G401.6 (cell line): ENCODE measurements around the gene PKDCC.

Experiments
- FAIRE-seq: peaks from 2 replicates; lab custom pipeline; 2012; peaks lifted over from hg19 to GRCh38; lab: Jason Lieb, UNC

PKDCC gene

GRCh38 chr2:42047488-42048298 is at the start of gene PKDCC:
Gene PKDCC, plus strand, starts transcription at chr2:42048021. Its CDS starts 179 bp downstream, at chr2:42048200.
- FAIRE-seq = no peak

GRCh38 chr2:41998186-41999127 is 49.4 kb upstream of the PKDCC start:
- FAIRE-seq = no peak

GRCh38 chr2:41999128-41999480 is 48.7 kb upstream of the PKDCC start:
- no peak for FAIRE-seq

- no peak for FAIRE-seq
These were observed 48.1 kb upstream of the PKDCC start for GRCh38 chr2:41999592-42000281.

- no peak for FAIRE-seq
These were observed 46.1 kb upstream of the PKDCC start for GRCh38 chr2:42001711-42002201.

- FAIRE-seq = no peak
These were observed 40.3 kb upstream of the PKDCC start for GRCh38 chr2:42007551-42007950.

- no peak for FAIRE-seq
These were observed 39.4 kb upstream of the PKDCC start for GRCh38 chr2:42008241-42008921.

GRCh38 chr2:42009657-42010580 is 37.9 kb upstream of the PKDCC start:
- FAIRE-seq = no peak

- no peak for FAIRE-seq
These were observed 37.0 kb upstream of the PKDCC start for GRCh38 chr2:42010743-42011298.

- no peak for FAIRE-seq
These were observed 35.7 kb upstream of the PKDCC start for GRCh38 chr2:42012137-42012536.

GRCh38 chr2:42012651-42013050 is 35.2 kb upstream of the PKDCC start:
- FAIRE-seq = no peak

- no peak for FAIRE-seq
These were observed 34.4 kb upstream of the PKDCC start for GRCh38 chr2:42013409-42013808.

- no peak for FAIRE-seq
These were observed 26.4 kb upstream of the PKDCC start for GRCh38 chr2:42021464-42021863.

- no peak for FAIRE-seq
These were observed 22.7 kb upstream of the PKDCC start for GRCh38 chr2:42025151-42025582.

GRCh38 chr2:42026272-42026671 is 21.5 kb upstream of the PKDCC start:
- no peak for FAIRE-seq

GRCh38 chr2:42028571-42029148 is 19.2 kb upstream of the PKDCC start:
- no peak for FAIRE-seq

GRCh38 chr2:42029171-42029570 is 18.6 kb upstream of the PKDCC start:
- FAIRE-seq = no peak

GRCh38 chr2:42029639-42030199 is 18.1 kb upstream of the PKDCC start:
- no peak for FAIRE-seq

GRCh38 chr2:42030200-42030759 is 17.5 kb upstream of the PKDCC start:
- FAIRE-seq = no peak
